ENCODE data around the gene HIVEP1.
A peak's percentile ranks its signal among the peaks of the same experiment; 100 is the strongest.

Gene HIVEP1

DNA sequence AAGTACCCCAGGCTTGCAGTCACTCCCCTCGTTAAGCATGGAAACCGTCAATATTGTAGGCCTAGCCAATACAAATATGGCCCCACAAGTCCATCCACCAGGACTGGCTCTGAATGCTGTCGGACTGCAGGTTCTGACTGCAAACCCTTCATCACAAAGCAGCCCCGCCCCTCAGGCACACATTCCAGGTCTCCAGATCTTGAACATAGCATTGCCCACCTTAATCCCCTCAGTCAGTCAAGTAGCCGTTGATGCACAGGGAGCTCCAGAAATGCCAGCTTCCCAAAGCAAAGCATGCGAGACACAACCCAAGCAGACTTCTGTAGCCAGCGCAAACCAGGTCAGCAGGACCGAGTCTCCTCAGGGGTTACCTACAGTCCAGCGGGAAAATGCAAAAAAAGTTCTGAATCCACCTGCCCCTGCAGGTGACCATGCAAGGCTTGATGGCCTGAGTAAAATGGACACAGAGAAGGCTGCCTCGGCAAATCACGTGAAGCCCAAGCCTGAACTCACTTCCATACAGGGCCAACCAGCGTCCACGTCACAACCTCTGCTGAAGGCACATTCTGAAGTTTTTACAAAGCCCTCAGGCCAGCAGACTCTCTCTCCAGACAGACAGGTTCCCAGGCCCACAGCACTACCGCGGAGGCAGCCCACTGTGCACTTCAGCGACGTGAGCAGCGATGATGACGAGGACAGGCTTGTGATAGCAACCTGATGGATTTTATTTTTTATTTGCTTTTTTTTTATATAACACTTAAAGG lies 151.8 kb downstream of the HIVEP1 start:
- DNase-seq (ENCODE audit: low read depth), result no peak
- TF ChIP-seq, protein P1, sequence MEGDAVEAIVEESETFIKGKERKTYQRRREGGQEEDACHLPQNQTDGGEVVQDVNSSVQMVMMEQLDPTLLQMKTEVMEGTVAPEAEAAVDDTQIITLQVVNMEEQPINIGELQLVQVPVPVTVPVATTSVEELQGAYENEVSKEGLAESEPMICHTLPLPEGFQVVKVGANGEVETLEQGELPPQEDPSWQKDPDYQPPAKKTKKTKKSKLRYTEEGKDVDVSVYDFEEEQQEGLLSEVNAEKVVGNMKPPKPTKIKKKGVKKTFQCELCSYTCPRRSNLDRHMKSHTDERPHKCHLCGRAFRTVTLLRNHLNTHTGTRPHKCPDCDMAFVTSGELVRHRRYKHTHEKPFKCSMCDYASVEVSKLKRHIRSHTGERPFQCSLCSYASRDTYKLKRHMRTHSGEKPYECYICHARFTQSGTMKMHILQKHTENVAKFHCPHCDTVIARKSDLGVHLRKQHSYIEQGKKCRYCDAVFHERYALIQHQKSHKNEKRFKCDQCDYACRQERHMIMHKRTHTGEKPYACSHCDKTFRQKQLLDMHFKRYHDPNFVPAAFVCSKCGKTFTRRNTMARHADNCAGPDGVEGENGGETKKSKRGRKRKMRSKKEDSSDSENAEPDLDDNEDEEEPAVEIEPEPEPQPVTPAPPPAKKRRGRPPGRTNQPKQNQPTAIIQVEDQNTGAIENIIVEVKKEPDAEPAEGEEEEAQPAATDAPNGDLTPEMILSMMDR (IDR thresholded peaks at IDR 0.05; ENCODE audit: low read length, missing control alignments), result no peak
- no peak overlapping the region for H3K4me3 ChIP-seq (replicated peaks; ENCODE audit: low read depth, low read length)

DNA sequence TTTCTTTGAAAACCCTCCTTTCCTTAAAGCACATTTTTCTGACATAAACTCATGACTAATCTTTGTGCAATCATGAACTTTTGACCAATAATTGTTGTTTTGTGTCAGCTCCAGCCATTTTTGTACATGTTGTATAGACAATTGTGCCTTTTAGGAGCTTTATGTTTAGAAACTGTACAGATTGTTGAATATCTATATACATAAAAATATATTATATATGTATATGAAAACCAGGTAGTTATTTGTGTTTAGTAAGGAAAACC lies 152.3 kb downstream of the HIVEP1 start:
- TF ChIP-seq, protein P1 (IDR thresholded peaks at IDR 0.05; ENCODE audit: low read length, missing control alignments), result no peak
- DNase-seq (ENCODE audit: low read depth), result peak; percentile 42
- H3K4me3 ChIP-seq (replicated peaks; ENCODE audit: low read depth, low read length), result no peak overlapping the region

DNA sequence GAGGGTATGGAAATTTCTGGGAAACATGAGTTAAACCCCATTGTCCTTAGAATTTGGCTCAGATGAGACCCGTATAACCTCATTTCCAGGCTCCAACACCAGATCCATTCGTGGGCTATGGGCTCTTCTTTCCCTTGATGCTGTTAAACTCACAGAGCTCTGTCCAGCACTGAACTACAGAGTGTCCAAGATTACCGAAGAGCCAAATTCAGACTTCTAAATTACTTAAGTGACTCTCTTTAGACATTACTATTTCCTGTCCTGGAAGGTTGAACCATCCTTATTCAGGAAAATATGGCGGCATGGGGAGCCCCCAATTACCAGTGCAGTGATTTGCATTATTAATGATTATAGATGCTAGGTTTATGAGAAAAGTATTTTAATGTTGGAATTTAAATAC lies 153.2 kb downstream of the HIVEP1 start:
- DNase-seq (ENCODE audit: low read depth), result no peak
- no peak overlapping the region for H3K4me3 ChIP-seq (replicated peaks; ENCODE audit: low read depth, low read length)
- TF ChIP-seq, protein P1 (IDR thresholded peaks at IDR 0.05; ENCODE audit: low read length, missing control alignments), result no peak

DNA sequence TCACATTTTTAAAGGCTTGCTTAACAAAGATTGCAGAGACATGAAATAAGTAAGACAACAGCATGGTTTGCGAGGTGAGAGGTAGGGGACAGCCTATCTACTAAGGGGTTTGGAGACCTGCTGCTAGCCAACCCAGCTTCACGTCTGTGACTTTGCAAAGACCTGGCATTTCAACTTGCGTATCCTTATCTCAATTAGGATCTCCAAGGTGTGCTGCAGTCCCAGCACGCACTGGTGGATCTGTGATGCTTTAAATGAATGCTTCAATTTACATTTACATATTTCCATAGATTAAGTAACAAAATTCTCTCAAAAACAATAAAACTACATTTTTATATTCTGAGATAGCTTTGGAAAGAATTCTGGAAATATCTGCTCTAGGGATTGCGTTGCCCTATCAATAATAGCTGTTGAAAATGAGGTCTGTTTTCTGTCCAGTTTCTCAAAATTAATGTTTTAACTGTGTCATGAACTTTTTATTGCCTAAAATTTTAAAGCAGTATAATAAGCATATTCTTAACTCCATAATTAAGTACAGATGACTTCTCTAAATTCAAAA lies 153.7 kb downstream of the HIVEP1 start:
- no peak overlapping the region for H3K4me3 ChIP-seq (replicated peaks; ENCODE audit: low read depth, low read length)
- DNase-seq (ENCODE audit: low read depth), result no peak
- TF ChIP-seq, protein P1 (IDR thresholded peaks at IDR 0.05; ENCODE audit: low read length, missing control alignments), result no peak

DNA sequence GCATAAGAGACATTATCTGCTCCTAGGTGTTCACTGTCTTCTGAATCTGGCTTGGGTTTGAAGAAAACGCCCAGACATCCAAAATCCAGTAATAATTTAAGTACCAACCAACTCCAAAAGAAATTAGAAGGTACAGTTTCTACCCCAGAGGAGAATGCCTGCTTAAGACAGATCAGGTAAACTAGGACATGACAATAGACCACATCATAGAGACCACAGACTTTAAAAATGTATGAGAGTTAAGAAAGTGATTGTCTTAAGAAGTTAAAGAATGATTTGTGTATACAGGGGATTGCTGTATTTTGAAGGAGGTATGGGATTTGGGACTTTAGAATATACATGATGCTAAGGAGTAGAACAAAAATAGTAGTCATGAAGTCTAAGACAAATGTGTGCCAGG lies 157.3 kb downstream of the HIVEP1 start:
- no peak overlapping the region for H3K4me3 ChIP-seq (replicated peaks; ENCODE audit: low read depth, low read length)
- TF ChIP-seq, protein P1 (IDR thresholded peaks at IDR 0.05; ENCODE audit: low read length, missing control alignments), result no peak
- no peak for DNase-seq (ENCODE audit: low read depth)

DNA sequence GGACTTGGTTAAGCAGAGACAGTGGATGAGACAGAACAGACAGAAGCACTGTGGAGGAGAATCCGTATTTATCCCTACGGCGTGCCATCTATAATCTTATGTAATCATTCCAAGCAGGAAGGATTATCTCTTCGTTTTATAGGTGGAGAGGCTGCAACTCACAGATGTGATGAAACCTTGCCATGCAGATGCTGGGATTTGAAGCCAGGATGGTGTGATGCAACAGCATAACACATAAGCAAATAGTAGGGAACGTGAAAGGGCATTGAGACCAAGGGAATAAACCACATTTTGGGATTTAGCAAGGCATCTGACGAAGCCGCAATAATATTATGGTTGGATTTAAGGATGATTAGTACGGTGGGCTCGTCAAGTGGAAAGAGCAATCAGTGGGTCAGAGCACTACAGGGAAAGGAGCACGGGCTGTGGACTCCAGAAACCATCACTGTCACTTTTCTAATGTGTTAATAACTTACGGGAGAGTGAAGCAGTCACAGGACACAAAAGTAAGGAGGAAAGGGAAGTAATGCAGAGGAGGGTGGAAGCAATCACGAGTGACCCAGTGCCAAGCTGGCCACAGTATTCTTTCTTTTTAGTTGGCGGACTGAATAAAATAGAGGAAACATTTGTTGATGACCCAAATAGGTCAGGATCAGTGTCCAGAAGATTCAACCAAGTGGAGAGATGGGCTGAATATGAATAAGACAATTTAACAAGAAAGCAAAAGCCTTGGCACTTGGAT lies 158.4 kb downstream of the HIVEP1 start:
- DNase-seq (ENCODE audit: low read depth), result no peak
- TF ChIP-seq, protein P1 (IDR thresholded peaks at IDR 0.05; ENCODE audit: low read length, missing control alignments), result no peak
- H3K4me3 ChIP-seq (replicated peaks; ENCODE audit: low read depth, low read length), result no peak overlapping the region

Measured in fibroblast of pulmonary artery (primary cell).